WTC11 (cell line): ENCODE results near the gene CSNK1E.

Experiments used
- ATF2 ChIP-seq: sonication (generic); formaldehyde crosslinking; IDR thresholded peaks from 2 replicates; pipeline ENCODE4 v1.8.1; 2022; ENCODE audit warnings: low read depth, missing genetic modification reagents, borderline replicate concordance
- ATF6 ChIP-seq: sonication (generic); formaldehyde crosslinking; IDR thresholded peaks from 2 replicates; pipeline ENCODE4 v1.8.1; 2023; ENCODE audit warnings: mild to moderate bottlenecking, missing genetic modification reagents
- CBFB ChIP-seq: sonication (generic); formaldehyde crosslinking; IDR thresholded peaks from 2 replicates; pipeline ENCODE4 v1.8.1; 2022; ENCODE audit warnings: mild to moderate bottlenecking, low read depth, missing genetic modification reagents
- CTCF ChIP-seq: fragments of 200-600 bp; IDR thresholded peaks from 2 replicates; pipeline ENCODE4 v1.8.0; 2022; ENCODE audit warnings: antibody characterized with exemption
- GTF2I ChIP-seq: fragments of 250-450 bp; sonication (Bioruptor Pico); conservative IDR thresholded peaks from 2 replicates; pipeline ENCODE4 v1.4.0; 2021; ENCODE audit warnings: mild to moderate bottlenecking
- MXD4 ChIP-seq: fragments of 250-450 bp; sonication (Bioruptor Pico); IDR thresholded peaks from 2 replicates; pipeline ENCODE4 v1.8.0; 2021; ENCODE audit warnings: mild to moderate bottlenecking, moderate library complexity, borderline replicate concordance
- OVOL2 ChIP-seq: fragments of 250-450 bp; sonication (Bioruptor Pico); IDR thresholded peaks from 2 replicates; pipeline ENCODE4 v1.9.0; 2021; ENCODE audit warnings: mild to moderate bottlenecking, borderline replicate concordance
- RELA ChIP-seq: sonication (generic); formaldehyde crosslinking; IDR thresholded peaks from 2 replicates; pipeline ENCODE4 v1.8.1; 2022; ENCODE audit warnings: missing genetic modification reagents, mild to moderate bottlenecking, borderline replicate concordance
- TF ChIP-seq, protein P1 (sequence below): sonication (generic); formaldehyde crosslinking; IDR thresholded peaks from 2 replicates; pipeline ENCODE4 v1.8.1; 2023; ENCODE audit warnings: mild to moderate bottlenecking, missing genetic modification reagents, moderate library complexity
- TF ChIP-seq, protein P2 (sequence below): sonication (generic); formaldehyde crosslinking; IDR thresholded peaks from 2 replicates; pipeline ENCODE4 v1.8.0; 2022; ENCODE audit warnings: mild to moderate bottlenecking, missing genetic modification reagents
- TF ChIP-seq, protein P3 (sequence below): sonication (generic); formaldehyde crosslinking; IDR thresholded peaks from 2 replicates; pipeline ENCODE4 v1.8.0; 2022; ENCODE audit warnings: missing genetic modification reagents

- TF ChIP-seq CTCF (no peak), ATF2 (CRISPR knock-in tag) (no peak), MXD4 (no peak), CBFB (CRISPR knock-in tag) (no peak), GTF2I (CRISPR knock-in tag) (no peak), RELA (CRISPR knock-in tag) (no peak), ATF6 (CRISPR knock-in tag) (no peak), OVOL2 (no peak)
- TF ChIP-seq, protein P1, sequence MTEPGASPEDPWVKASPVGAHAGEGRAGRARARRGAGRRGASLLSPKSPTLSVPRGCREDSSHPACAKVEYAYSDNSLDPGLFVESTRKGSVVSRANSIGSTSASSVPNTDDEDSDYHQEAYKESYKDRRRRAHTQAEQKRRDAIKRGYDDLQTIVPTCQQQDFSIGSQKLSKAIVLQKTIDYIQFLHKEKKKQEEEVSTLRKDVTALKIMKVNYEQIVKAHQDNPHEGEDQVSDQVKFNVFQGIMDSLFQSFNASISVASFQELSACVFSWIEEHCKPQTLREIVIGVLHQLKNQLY (CRISPR knock-in tag): no peak
- TF ChIP-seq, protein P2, sequence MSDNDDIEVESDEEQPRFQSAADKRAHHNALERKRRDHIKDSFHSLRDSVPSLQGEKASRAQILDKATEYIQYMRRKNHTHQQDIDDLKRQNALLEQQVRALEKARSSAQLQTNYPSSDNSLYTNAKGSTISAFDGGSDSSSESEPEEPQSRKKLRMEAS (CRISPR knock-in tag): no peak
- TF ChIP-seq, protein P3, sequence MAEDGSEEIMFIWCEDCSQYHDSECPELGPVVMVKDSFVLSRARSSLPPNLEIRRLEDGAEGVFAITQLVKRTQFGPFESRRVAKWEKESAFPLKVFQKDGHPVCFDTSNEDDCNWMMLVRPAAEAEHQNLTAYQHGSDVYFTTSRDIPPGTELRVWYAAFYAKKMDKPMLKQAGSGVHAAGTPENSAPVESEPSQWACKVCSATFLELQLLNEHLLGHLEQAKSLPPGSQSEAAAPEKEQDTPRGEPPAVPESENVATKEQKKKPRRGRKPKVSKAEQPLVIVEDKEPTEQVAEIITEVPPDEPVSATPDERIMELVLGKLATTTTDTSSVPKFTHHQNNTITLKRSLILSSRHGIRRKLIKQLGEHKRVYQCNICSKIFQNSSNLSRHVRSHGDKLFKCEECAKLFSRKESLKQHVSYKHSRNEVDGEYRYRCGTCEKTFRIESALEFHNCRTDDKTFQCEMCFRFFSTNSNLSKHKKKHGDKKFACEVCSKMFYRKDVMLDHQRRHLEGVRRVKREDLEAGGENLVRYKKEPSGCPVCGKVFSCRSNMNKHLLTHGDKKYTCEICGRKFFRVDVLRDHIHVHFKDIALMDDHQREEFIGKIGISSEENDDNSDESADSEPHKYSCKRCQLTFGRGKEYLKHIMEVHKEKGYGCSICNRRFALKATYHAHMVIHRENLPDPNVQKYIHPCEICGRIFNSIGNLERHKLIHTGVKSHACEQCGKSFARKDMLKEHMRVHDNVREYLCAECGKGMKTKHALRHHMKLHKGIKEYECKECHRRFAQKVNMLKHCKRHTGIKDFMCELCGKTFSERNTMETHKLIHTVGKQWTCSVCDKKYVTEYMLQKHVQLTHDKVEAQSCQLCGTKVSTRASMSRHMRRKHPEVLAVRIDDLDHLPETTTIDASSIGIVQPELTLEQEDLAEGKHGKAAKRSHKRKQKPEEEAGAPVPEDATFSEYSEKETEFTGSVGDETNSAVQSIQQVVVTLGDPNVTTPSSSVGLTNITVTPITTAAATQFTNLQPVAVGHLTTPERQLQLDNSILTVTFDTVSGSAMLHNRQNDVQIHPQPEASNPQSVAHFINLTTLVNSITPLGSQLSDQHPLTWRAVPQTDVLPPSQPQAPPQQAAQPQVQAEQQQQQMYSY (CRISPR knock-in tag): no peak
Measured at GRCh38 chr22:38308791-38309498, 8.3 kb downstream of the CSNK1E start.
